HG03097 (cell line): ENCODE data around the gene MTHFR.

Source experiments
- ATAC-seq: cut with Tn5 transposase; IDR thresholded peaks from one replicate; pipeline ENCODE4 v1.9.1; 2021; ENCODE audit not compliant: unreplicated experiment, low FRiP score

The MTHFR gene

DNA sequence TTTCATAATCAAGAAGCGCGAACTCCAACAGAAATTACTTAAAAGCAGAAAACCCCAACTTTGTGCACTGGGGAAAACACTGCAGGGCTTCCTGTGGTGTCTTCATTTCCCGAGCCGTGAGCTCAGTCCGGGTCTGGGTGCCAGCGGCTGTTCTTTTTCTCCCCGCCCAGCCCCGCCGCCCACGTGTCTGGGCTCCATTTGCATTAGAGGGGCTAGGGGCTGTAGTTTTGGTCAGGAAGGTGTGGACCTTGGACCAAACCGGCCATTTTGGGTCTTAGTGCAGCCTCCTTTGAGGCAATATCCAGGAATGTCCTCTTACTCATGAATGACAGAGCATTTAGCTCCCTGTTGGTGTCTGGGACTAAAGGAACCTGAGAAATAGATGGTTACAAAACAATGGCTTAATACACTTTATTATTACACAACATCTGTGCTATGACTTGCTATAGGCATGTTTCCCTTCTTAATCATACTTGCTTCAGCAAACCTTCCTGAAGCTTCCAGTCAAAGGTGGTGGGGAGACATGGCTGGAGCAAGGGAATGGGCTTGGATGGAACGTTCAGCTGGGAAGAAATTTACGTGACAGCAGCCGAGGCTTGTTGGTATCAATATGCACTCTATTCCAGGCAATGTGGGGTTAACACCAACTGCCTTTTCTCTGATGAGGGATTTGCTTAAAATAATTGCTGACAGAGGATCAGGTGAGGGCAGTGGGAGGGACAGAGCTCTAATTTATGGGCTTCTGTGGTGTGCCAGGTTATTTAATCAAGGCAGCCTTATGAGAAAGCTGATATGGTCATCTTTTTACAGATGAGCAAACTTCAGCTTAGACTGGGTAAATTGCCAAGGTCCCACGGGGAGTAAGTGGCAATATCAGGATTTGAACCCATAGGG is 68.8 kb downstream of the MTHFR start:
- ATAC-seq = no peak

DNA sequence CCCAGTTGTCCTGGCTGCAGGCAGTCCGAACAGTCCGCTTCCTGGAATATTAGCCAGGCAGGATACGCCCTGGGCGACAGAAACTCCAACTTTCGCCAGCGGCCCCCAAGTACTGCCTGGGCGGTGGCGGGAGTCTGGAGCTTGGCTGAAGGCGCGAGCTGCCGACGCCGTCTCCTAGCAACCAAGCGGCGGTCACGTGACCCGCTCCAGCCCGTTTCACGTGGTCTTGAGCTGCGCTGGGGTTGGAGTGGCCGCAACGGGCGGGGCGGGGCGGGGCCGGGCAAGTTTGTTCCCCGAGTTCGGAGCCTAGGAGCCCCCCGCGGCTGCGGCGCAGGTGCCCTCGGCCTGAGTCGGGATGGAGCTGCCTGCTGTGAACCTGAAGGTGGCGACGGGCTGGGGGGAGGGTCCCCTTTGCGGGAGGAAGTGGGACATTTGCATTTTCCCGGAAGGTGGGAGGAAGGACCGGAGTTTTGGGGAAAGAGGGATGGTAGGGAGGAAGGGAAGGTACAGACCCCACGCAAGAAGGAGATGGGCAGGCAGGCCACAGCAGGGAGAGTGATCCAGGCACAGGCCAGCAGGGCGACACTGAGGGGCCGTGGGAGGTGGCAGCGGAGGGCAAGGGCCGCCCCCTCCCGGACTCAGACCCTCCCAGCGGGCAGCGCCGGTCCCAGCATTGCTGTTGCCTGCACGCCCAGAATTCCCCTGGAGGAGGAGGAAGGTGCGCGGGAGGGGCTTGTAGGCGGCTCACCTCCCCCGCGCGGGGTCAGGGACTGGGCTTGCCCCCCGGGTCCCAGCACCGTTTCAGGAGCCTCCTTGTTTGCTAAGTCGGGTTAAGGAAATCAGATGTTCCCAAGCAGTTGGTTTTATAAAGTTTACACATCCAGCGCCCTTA is 69.7 kb downstream of the MTHFR start, which contains the start of gene AGTRAP:
Gene AGTRAP (plus strand): TSS at position 283 of the 892 bp plus-strand sequence. CDS start 73 bp downstream, at position 356.
- ATAC-seq = peak; percentile 45
